Mammary epithelial cell (primary cell): ENCODE data around the gene PAPSS2.

Experiments used
- CTCF ChIP-seq, 2 donors: IDR thresholded peaks in 1 of 2; conservative IDR thresholded peaks in 1 of 2; 2 replicates each; pipeline ENCODE4 v1.5.1; 2011 to 2012; ENCODE audit warnings: inconsistent platforms in 2 of 2, low read length in 2 of 2, mild to moderate bottlenecking in 2 of 2, control low read depth in 1 of 2, low read depth in 1 of 2; ENCODE audit not compliant: insufficient read depth in 1 of 2; ENCODE audit errors: extremely low read depth in 1 of 2
- EZH2 ChIP-seq: IDR thresholded peaks from 2 replicates; pipeline ENCODE4 v1.6.1; 2012; ENCODE audit warnings: low read length, inconsistent platforms, borderline replicate concordance

GRCh38 chr10:87661861-87662785, 2.4 kb downstream of the PAPSS2 start:
- TF ChIP-seq CTCF (conservative IDR thresholded peaks at IDR 0.05 in 1 of 2, IDR thresholded peaks at IDR 0.05 in 1 of 2; ENCODE audit: extremely low read depth in 1 of 2, insufficient read depth in 1 of 2, low read depth in 1 of 2, low read length in 2 of 2) (no peak), EZH2 (no peak)
